ENCODE measurements around the gene DERA.
"Not testable (repeated sequence)": the region's sequence is repeated elsewhere in the genome, so short reads cannot be mapped to it uniquely, and the experiment has no call there.

The DERA gene

GRCh38 chr12:15863372-15863771 is 47.8 kb upstream of the DERA start:
- H4K20me1 ChIP-seq (ENCODE audit: insufficient read depth, low read length) = no peaks in the 10 kb centered on the region
- H3K79me2 ChIP-seq (ENCODE audit: insufficient read depth, low read length) = no peaks in the 10 kb centered on the region
- H3K9ac ChIP-seq (ENCODE audit: low read length) = no peak overlapping the region
- no peak overlapping the region for H2AFZ ChIP-seq (ENCODE audit: low read length)
- no peaks in the 10 kb centered on the region for H3K36me3 ChIP-seq (ENCODE audit: insufficient read depth, low read length)
- no peaks in the 10 kb centered on the region for H3K4me1 ChIP-seq (ENCODE audit: insufficient read depth, low read length, severe bottlenecking)
- H3K4me3 ChIP-seq (ENCODE audit: low read depth, low read length, poor library complexity, severe bottlenecking) = no peak overlapping the region
- no peaks in the 10 kb centered on the region for H3F3A ChIP-seq (ENCODE audit: insufficient read depth, low read length)
- no peak overlapping the region for H3K4me2 ChIP-seq (ENCODE audit: low read length)
- H3K27me3 ChIP-seq (ENCODE audit: insufficient read depth, low read length) = no peaks in the 10 kb centered on the region
- TF ChIP-seq EZH2 (IDR thresholded peaks at IDR 0.05; ENCODE audit: borderline replicate concordance, low read length) (no peak), CTCF (IDR thresholded peaks at IDR 0.05; ENCODE audit: low read length) (no peak)
- H3K9me2 ChIP-seq (ENCODE audit: low read depth, low read length) = no peaks in the 10 kb centered on the region
- no peak overlapping the region for H3K27ac ChIP-seq (ENCODE audit: low read depth, low read length, poor library complexity, severe bottlenecking)
- H3K9me3 ChIP-seq (ENCODE audit: low read length) = no peaks in the 10 kb centered on the region

GRCh38 chr12:15863984-15864383 is 47.1 kb upstream of the DERA start:
- no peaks in the 10 kb centered on the region for H3K4me1 ChIP-seq (ENCODE audit: insufficient read depth, low read length, severe bottlenecking)
- no peaks in the 10 kb centered on the region for H3K9me2 ChIP-seq (ENCODE audit: low read depth, low read length)
- H3K9me3 ChIP-seq (ENCODE audit: low read length) = no peaks in the 10 kb centered on the region
- no peaks in the 10 kb centered on the region for H3K36me3 ChIP-seq (ENCODE audit: insufficient read depth, low read length)
- no peak overlapping the region for H2AFZ ChIP-seq (ENCODE audit: low read length)
- no peak overlapping the region for H3K27ac ChIP-seq (ENCODE audit: low read depth, low read length, poor library complexity, severe bottlenecking)
- H3K4me3 ChIP-seq (ENCODE audit: low read depth, low read length, poor library complexity, severe bottlenecking) = no peak overlapping the region
- H3F3A ChIP-seq (ENCODE audit: insufficient read depth, low read length) = no peaks in the 10 kb centered on the region
- no peak overlapping the region for H3K4me2 ChIP-seq (ENCODE audit: low read length)
- no peak overlapping the region for H3K9ac ChIP-seq (ENCODE audit: low read length)
- H3K27me3 ChIP-seq (ENCODE audit: insufficient read depth, low read length) = no peaks in the 10 kb centered on the region
- H3K79me2 ChIP-seq (ENCODE audit: insufficient read depth, low read length) = no peaks in the 10 kb centered on the region
- no peak for TF ChIP-seq EZH2 (IDR thresholded peaks at IDR 0.05; ENCODE audit: borderline replicate concordance, low read length)
- no peak for TF ChIP-seq CTCF (IDR thresholded peaks at IDR 0.05; ENCODE audit: low read length)
- H4K20me1 ChIP-seq (ENCODE audit: insufficient read depth, low read length) = no peaks in the 10 kb centered on the region

- H3K9me2 ChIP-seq (ENCODE audit: low read depth, low read length) = no peaks in the 10 kb centered on the region
- H3K79me2 ChIP-seq (ENCODE audit: insufficient read depth, low read length) = no peaks in the 10 kb centered on the region
- H3K4me1 ChIP-seq (ENCODE audit: insufficient read depth, low read length, severe bottlenecking) = no peaks in the 10 kb centered on the region
- no peaks in the 10 kb centered on the region for H3F3A ChIP-seq (ENCODE audit: insufficient read depth, low read length)
- no peaks in the 10 kb centered on the region for H4K20me1 ChIP-seq (ENCODE audit: insufficient read depth, low read length)
- H3K36me3 ChIP-seq (ENCODE audit: insufficient read depth, low read length) = no peaks in the 10 kb centered on the region
- no peak overlapping the region for H2AFZ ChIP-seq (ENCODE audit: low read length)
- H3K9ac ChIP-seq (ENCODE audit: low read length) = no peak overlapping the region
- H3K27me3 ChIP-seq (ENCODE audit: insufficient read depth, low read length) = no peaks in the 10 kb centered on the region
- no peak overlapping the region for H3K27ac ChIP-seq (ENCODE audit: low read depth, low read length, poor library complexity, severe bottlenecking)
- H3K4me3 ChIP-seq (ENCODE audit: low read depth, low read length, poor library complexity, severe bottlenecking) = no peak overlapping the region
- no peaks in the 10 kb centered on the region for H3K9me3 ChIP-seq (ENCODE audit: low read length)
- no peak overlapping the region for H3K4me2 ChIP-seq (ENCODE audit: low read length)
- TF ChIP-seq EZH2 (IDR thresholded peaks at IDR 0.05; ENCODE audit: borderline replicate concordance, low read length) = no peak
Observed at GRCh38 chr12:15868186-15868585, 42.9 kb upstream of the DERA start.

- H3F3A ChIP-seq (ENCODE audit: insufficient read depth, low read length) = no peaks in the 10 kb centered on the region
- no peaks in the 10 kb centered on the region for H4K20me1 ChIP-seq (ENCODE audit: insufficient read depth, low read length)
- no peak overlapping the region for H3K4me3 ChIP-seq (ENCODE audit: low read depth, low read length, poor library complexity, severe bottlenecking)
- H3K36me3 ChIP-seq (ENCODE audit: insufficient read depth, low read length) = no peaks in the 10 kb centered on the region
- no peak overlapping the region for H3K9ac ChIP-seq (ENCODE audit: low read length)
- H3K27me3 ChIP-seq (ENCODE audit: insufficient read depth, low read length) = no peaks in the 10 kb centered on the region
- no peaks in the 10 kb centered on the region for H3K9me3 ChIP-seq (ENCODE audit: low read length)
- no peaks in the 10 kb centered on the region for H3K9me2 ChIP-seq (ENCODE audit: low read depth, low read length)
- H3K4me2 ChIP-seq (ENCODE audit: low read length) = no peak overlapping the region
- H3K4me1 ChIP-seq (ENCODE audit: insufficient read depth, low read length, severe bottlenecking) = no peaks in the 10 kb centered on the region
- H3K79me2 ChIP-seq (ENCODE audit: insufficient read depth, low read length) = no peaks in the 10 kb centered on the region
- TF ChIP-seq CTCF (IDR thresholded peaks at IDR 0.05; ENCODE audit: low read length) (no peak), EZH2 (IDR thresholded peaks at IDR 0.05; ENCODE audit: borderline replicate concordance, low read length) (no peak)
- no peak overlapping the region for H3K27ac ChIP-seq (ENCODE audit: low read depth, low read length, poor library complexity, severe bottlenecking)
- no peak overlapping the region for H2AFZ ChIP-seq (ENCODE audit: low read length)
Observed at GRCh38 chr12:15873556-15873955, 37.6 kb upstream of the DERA start.

GRCh38 chr12:15874556-15875145 is 36.5 kb upstream of the DERA start:
- not testable (repeated sequence) for H3K9ac ChIP-seq (ENCODE audit: low read length); H4K20me1 ChIP-seq (ENCODE audit: insufficient read depth, low read length); H2AFZ ChIP-seq (ENCODE audit: low read length); H3F3A ChIP-seq (ENCODE audit: insufficient read depth, low read length); H3K9me3 ChIP-seq (ENCODE audit: low read length); H3K36me3 ChIP-seq (ENCODE audit: insufficient read depth, low read length); H3K4me1 ChIP-seq (ENCODE audit: insufficient read depth, low read length, severe bottlenecking); H3K4me2 ChIP-seq (ENCODE audit: low read length); H3K79me2 ChIP-seq (ENCODE audit: insufficient read depth, low read length); H3K27me3 ChIP-seq (ENCODE audit: insufficient read depth, low read length); H3K4me3 ChIP-seq (ENCODE audit: low read depth, low read length, poor library complexity, severe bottlenecking); H3K9me2 ChIP-seq (ENCODE audit: low read depth, low read length); H3K27ac ChIP-seq (ENCODE audit: low read depth, low read length, poor library complexity, severe bottlenecking)

Measured in OCI-LY1 (cell line).